C4-2B (cell line): ENCODE results near the gene TMEM51.

Experiments used
- H3K27ac ChIP-seq: fragments of 450-650 bp; 2 replicates; pipeline ENCODE4 v1.5.1; 2017
- CTCF ChIP-seq: fragments of 450-650 bp; conservative IDR thresholded peaks from 2 replicates; pipeline ENCODE4 v1.5.1; 2017; ENCODE audit warnings: mild to moderate bottlenecking
- ZFX ChIP-seq: fragments of 450-650 bp; IDR thresholded peaks from 2 replicates; pipeline ENCODE4 v1.6.1; 2017

TMEM51 gene

GRCh38 chr1:15176120-15176519 lies 22.6 kb downstream of the TMEM51 start:
- no peak for TF ChIP-seq CTCF
- no peak for TF ChIP-seq ZFX
- no peak overlapping the region for H3K27ac ChIP-seq

GRCh38 chr1:15176898-15177665 lies 23.5 kb downstream of the TMEM51 start:
- TF ChIP-seq ZFX = no peak
- TF ChIP-seq CTCF = no peak
- H3K27ac ChIP-seq = no peak overlapping the region

GRCh38 chr1:15177710-15178166 lies 24.2 kb downstream of the TMEM51 start:
- H3K27ac ChIP-seq = no peak overlapping the region
- TF ChIP-seq CTCF (no peak), ZFX (no peak)

GRCh38 chr1:15178571-15179484 lies 25.3 kb downstream of the TMEM51 start:
- H3K27ac ChIP-seq = no peak overlapping the region

GRCh38 chr1:15179485-15179883 lies 25.9 kb downstream of the TMEM51 start:
- H3K27ac ChIP-seq = no peak overlapping the region
- no peak for TF ChIP-seq ZFX
- TF ChIP-seq CTCF = no peak

More at GRCh38 chr1:15178571-15179484, 25.3 kb downstream of the TMEM51 start:
- no peak for TF ChIP-seq CTCF
- no peak for TF ChIP-seq ZFX

- no peak overlapping the region for H3K27ac ChIP-seq
- TF ChIP-seq ZFX (no peak), CTCF (no peak)
Observed at GRCh38 chr1:15180189-15180588, 26.6 kb downstream of the TMEM51 start.
